ENCODE data around the gene PTPRQ. TPM values are rescaled to one million over a fixed set of nuclear protein-coding genes. Genes with fewer than 3 reads are reported as not detected.

Gene PTPRQ
- total RNA-seq, 4 donors from 2014 or later, result 0.24 to 0.47 (median 0.30) TPM; not detected in 1

DNA sequence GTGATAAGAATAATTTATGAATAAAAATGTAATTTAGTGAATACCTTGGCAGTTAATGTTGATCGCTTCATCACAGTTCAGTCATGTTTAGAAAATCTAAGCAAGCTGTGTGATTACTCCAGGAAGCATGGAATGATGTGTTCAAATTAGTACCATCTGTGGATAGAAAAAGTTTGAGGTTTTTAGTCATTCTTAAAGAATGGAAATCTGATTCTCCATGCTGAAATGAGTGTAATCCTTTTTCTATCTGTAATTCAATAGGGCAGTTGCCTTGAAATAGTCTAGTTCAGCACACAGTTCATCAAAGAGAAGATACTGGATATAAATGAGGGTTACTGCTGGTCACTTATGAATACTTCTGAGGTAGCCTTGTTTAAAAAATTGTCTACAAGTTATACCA is 136.2 kb downstream of the PTPRQ start:
- no peak overlapping the region for H3K27ac ChIP-seq
- H3K36me3 ChIP-seq, result no peaks in the 10 kb centered on the region
- no peaks in the 10 kb centered on the region for H3K9me3 ChIP-seq
- no peak for TF ChIP-seq POLR2A (IDR thresholded peaks at IDR 0.05)
- TF ChIP-seq, protein P1, sequence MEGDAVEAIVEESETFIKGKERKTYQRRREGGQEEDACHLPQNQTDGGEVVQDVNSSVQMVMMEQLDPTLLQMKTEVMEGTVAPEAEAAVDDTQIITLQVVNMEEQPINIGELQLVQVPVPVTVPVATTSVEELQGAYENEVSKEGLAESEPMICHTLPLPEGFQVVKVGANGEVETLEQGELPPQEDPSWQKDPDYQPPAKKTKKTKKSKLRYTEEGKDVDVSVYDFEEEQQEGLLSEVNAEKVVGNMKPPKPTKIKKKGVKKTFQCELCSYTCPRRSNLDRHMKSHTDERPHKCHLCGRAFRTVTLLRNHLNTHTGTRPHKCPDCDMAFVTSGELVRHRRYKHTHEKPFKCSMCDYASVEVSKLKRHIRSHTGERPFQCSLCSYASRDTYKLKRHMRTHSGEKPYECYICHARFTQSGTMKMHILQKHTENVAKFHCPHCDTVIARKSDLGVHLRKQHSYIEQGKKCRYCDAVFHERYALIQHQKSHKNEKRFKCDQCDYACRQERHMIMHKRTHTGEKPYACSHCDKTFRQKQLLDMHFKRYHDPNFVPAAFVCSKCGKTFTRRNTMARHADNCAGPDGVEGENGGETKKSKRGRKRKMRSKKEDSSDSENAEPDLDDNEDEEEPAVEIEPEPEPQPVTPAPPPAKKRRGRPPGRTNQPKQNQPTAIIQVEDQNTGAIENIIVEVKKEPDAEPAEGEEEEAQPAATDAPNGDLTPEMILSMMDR (IDR thresholded peaks at IDR 0.05), result no peak
- TF ChIP-seq POLR2AphosphoS5 (IDR thresholded peaks at IDR 0.05), result no peak
- no peak for TF ChIP-seq EP300 (IDR thresholded peaks at IDR 0.05)
- no peaks in the 10 kb centered on the region for H3K4me1 ChIP-seq
- WGBS, result 63% methylated on average over 1 of the region's 1 CpG
- H3K27me3 ChIP-seq, result no peaks in the 10 kb centered on the region
- no peak overlapping the region for H3K4me3 ChIP-seq
- DNase-seq (ENCODE audit: low spot score in 2 of 2), result no peak

DNA sequence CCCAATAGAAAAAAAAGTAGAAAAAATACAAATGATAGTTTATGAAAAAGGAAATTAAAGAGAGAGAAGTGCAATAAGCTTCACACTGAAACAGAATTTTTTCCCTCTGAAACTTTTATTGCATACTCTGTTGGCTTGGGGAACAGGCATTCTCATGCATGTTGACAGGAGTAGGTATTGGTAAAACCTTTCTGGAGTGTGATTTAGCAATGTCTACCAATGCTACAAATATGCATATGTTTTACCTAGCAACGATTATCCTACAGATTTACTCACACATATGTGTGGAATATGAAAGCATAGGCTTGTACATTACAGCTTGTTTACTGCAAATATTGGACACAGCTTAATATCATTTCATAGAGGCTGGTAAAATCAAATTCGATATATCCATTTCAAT is 137.7 kb downstream of the PTPRQ start:
- Histone ChIP-seq H3K27ac (no peak overlapping the region), H3K36me3 (no peaks in the 10 kb centered on the region), H3K9me3 (no peaks in the 10 kb centered on the region), H3K27me3 (no peaks in the 10 kb centered on the region), H3K4me1 (no peaks in the 10 kb centered on the region), H3K4me3 (no peak overlapping the region)
- no peak for DNase-seq (ENCODE audit: low spot score in 2 of 2)
- TF ChIP-seq POLR2A (IDR thresholded peaks at IDR 0.05) (no peak), EP300 (IDR thresholded peaks at IDR 0.05) (no peak), POLR2AphosphoS5 (IDR thresholded peaks at IDR 0.05) (no peak)
- 74% methylated on average over 2 of the region's 2 CpGs for WGBS

DNA sequence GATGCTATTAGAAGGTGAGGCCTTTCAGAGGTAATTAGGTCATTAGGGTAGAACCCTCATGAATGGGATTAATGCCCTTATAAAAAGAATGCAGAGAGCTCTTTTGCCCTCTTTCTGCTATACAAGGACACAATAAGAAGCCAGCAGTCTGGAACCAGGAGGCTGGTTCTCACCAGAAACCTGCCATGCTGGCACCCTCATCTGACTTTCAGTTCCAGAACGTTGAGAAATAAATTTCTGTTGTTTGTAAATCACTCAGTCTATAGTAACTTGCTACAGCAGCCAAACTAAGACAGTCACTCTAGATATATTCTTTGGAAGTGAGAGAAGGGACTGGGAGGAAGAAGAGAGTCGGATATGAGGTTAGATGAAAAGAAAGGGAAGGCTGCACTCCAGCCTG is 138.4 kb downstream of the PTPRQ start:
- no peak overlapping the region for H3K4me3 ChIP-seq
- 48% methylated on average over 2 of the region's 2 CpGs for WGBS
- no peak for DNase-seq (ENCODE audit: low spot score in 2 of 2)
- TF ChIP-seq, protein P1 (IDR thresholded peaks at IDR 0.05), result no peak
- TF ChIP-seq EP300 (IDR thresholded peaks at IDR 0.05) (no peak), POLR2A (IDR thresholded peaks at IDR 0.05) (no peak)
- no peaks in the 10 kb centered on the region for H3K4me1 ChIP-seq
- H3K9me3 ChIP-seq, result no peaks in the 10 kb centered on the region
- H3K27me3 ChIP-seq, result no peaks in the 10 kb centered on the region
- H3K27ac ChIP-seq, result no peak overlapping the region
- H3K36me3 ChIP-seq, result no peaks in the 10 kb centered on the region

DNA sequence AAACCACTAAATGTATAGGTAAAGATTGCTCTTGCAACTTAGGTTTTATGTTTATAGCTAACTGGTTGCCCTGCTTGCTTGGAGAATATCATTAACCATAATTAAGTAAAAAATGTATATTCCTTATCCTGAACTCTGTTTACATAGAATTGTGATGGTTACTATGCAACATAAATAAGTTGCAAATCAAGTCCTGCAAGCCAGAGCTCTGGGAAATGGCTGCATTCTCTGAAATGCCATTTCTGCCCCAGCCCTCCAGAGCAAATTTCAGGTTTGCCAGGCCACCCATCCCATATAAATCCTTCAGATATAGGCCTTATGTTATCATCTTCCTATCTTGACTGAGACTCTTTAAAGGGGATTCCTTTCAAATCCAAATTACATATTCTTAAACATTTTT is 145.0 kb downstream of the PTPRQ start:
- Histone ChIP-seq H3K9me3 (no peaks in the 10 kb centered on the region), H3K36me3 (no peaks in the 10 kb centered on the region), H3K27ac (no peak overlapping the region), H3K4me3 (no peak overlapping the region), H3K4me1 (no peaks in the 10 kb centered on the region), H3K27me3 (no peaks in the 10 kb centered on the region)
- DNase-seq (ENCODE audit: low spot score in 2 of 2), result no peak
- no peak for TF ChIP-seq POLR2A (IDR thresholded peaks at IDR 0.05)
- TF ChIP-seq, protein P1 (IDR thresholded peaks at IDR 0.05), result no peak
- TF ChIP-seq EP300 (IDR thresholded peaks at IDR 0.05), result no peak
- no peak for TF ChIP-seq POLR2AphosphoS5 (IDR thresholded peaks at IDR 0.05)

DNA sequence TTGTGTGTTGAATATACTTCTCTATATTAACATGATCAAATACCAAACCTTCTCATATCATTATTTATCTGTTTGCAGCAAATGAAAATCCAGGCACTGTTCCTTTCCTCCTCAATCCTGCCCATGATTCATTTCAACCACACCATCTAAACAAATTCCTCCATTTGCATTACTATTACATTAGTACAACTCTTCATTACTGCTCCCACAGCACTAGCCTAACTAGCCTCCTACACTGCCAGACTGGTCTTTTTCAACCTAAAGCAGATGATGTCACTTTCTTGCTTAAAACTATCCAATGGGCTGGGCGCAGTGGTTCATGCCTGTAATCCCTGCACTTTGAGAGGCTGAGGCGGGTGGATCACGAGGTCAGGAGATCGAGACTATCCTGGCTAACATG is 146.1 kb downstream of the PTPRQ start:
- no peak overlapping the region for H3K4me3 ChIP-seq
- WGBS, result 90% methylated on average over 4 of the region's 4 CpGs
- H3K27ac ChIP-seq, result no peak overlapping the region
- no peaks in the 10 kb centered on the region for H3K36me3 ChIP-seq
- no peaks in the 10 kb centered on the region for H3K9me3 ChIP-seq
- DNase-seq (ENCODE audit: low spot score in 2 of 2), result no peak
- TF ChIP-seq POLR2AphosphoS5 (IDR thresholded peaks at IDR 0.05) (no peak), POLR2A (IDR thresholded peaks at IDR 0.05) (no peak), EP300 (IDR thresholded peaks at IDR 0.05) (no peak)
- TF ChIP-seq, protein P1 (IDR thresholded peaks at IDR 0.05), result no peak
- H3K27me3 ChIP-seq, result no peaks in the 10 kb centered on the region
- H3K4me1 ChIP-seq, result no peaks in the 10 kb centered on the region

DNA sequence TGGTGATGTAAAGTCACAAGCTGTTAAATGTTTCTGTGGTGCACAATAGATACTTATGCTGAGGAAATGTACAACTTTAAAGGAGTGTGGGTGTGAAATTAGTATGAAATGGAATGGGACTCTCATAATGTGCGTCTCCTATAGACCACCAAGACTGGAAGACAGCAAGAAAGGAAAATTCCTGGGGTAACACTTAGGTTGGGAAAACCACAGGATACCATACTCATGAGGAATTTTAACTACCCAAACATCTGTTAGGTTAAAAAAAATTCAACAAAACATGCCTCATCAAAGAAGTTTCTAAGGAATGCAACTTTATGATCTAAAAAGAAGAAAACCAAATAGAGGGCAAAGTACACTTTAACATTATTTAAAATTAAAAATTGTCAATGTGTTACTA is 149.7 kb downstream of the PTPRQ start:
- Histone ChIP-seq H3K36me3 (no peaks in the 10 kb centered on the region), H3K4me3 (no peak overlapping the region), H3K27me3 (no peaks in the 10 kb centered on the region), H3K4me1 (no peaks in the 10 kb centered on the region), H3K27ac (no peak overlapping the region), H3K9me3 (no peaks in the 10 kb centered on the region)
- no peak for TF ChIP-seq POLR2A (IDR thresholded peaks at IDR 0.05)
- TF ChIP-seq POLR2AphosphoS5 (IDR thresholded peaks at IDR 0.05), result no peak
- TF ChIP-seq, protein P1 (IDR thresholded peaks at IDR 0.05), result no peak
- TF ChIP-seq EP300 (IDR thresholded peaks at IDR 0.05), result no peak
- WGBS, result 58% methylated on average over 1 of the region's 1 CpG
- DNase-seq (ENCODE audit: low spot score in 2 of 2), result no peak

All from suprapubic skin (tissue), 4 donors.